ENCODE measurements around the gene RANBP3. TPM values are rescaled to one million over a fixed set of nuclear protein-coding genes. Genes with fewer than 3 reads are reported as not detected.

Gene RANBP3
- total RNA-seq, 1 experiment from 2014 or later, result 62.4 TPM

GRCh38 chr19:5976768-5977167 lies 1.2 kb downstream of the RANBP3 start:
- H3K4me1 ChIP-seq (ENCODE audit: control insufficient read depth in 1 of 2, insufficient read depth in 2 of 2, low read length in 2 of 2), result peaks cover 7 to 22% of the 10 kb centered on the region in 2 experiments
- peak overlapping the region; percentile 92 for H3K4me2 ChIP-seq (ENCODE audit: low read length)
- no peaks in the 10 kb centered on the region for H3K9me3 ChIP-seq (ENCODE audit: control insufficient read depth in 1 of 2, insufficient read depth in 1 of 2, low read depth in 1 of 2, low read length in 2 of 2)
- ATAC-seq (no peak), DNase-seq (ENCODE audit: low read depth, low spot score) (no peak)
- peak overlapping the region; percentile 97 for H3K9ac ChIP-seq (ENCODE audit: low read length)
- TF ChIP-seq SP1 (IDR thresholded peaks at IDR 0.05; ENCODE audit: low read depth), result no peak
- TF ChIP-seq CBX3 (IDR thresholded peaks at IDR 0.05; ENCODE audit: low read depth), result no peak
- TF ChIP-seq CEBPB (IDR thresholded peaks at IDR 0.05; ENCODE audit: low read depth), result no peak
- TF ChIP-seq JUND (IDR thresholded peaks at IDR 0.05), result no peak
- TF ChIP-seq TCF7L2 (IDR thresholded peaks at IDR 0.05; ENCODE audit: borderline replicate concordance, extremely low read depth, insufficient read depth, insufficient read length), result no peak
- TF ChIP-seq POLR2A (IDR thresholded peaks at IDR 0.05; ENCODE audit: borderline replicate concordance, extremely low read depth, insufficient read depth, insufficient read length), result no peak
- TF ChIP-seq SRF (IDR thresholded peaks at IDR 0.05; ENCODE audit: low read depth), result no peak
- TF ChIP-seq RAD21 (IDR thresholded peaks at IDR 0.05; ENCODE audit: low read depth), result no peak
- no peak for TF ChIP-seq EZH2phosphoT487 (IDR thresholded peaks at IDR 0.05; ENCODE audit: borderline replicate concordance)
- no peak for TF ChIP-seq YY1 (IDR thresholded peaks at IDR 0.05; ENCODE audit: extremely low read depth, insufficient replicate concordance, low read depth, low read length)
- TF ChIP-seq SIN3A (IDR thresholded peaks at IDR 0.05; ENCODE audit: low read depth), result no peak
- RAD21 ChIA-PET (ENCODE audit: low non-redundant PET in 1 of 2, low total read pairs in 2 of 2, uncharacterized antibody in 2 of 2, unreplicated experiment in 2 of 2), result interaction anchor here in 1 of 2 experiments (1.5 kb wide), 1 partner anchor 173 kb away, joined by 3 read pairs; no protein-coding TSS in a partner anchor
- no peaks in the 10 kb centered on the region for H3K27me3 ChIP-seq (ENCODE audit: insufficient read depth, low read length)
- H2AFZ ChIP-seq (ENCODE audit: low read depth, low read length, poor library complexity, severe bottlenecking), result no peak overlapping the region
- H4K20me1 ChIP-seq (ENCODE audit: insufficient read depth), result no peaks in the 10 kb centered on the region
- H3K79me2 ChIP-seq (ENCODE audit: insufficient read depth, low read length), result peaks cover 80% of the 10 kb centered on the region
- CTCF ChIA-PET, result interaction anchor here (4.3 kb wide), 1 partner anchor 9 kb away, joined by 20 read pairs; no protein-coding TSS in a partner anchor
- H3K9me2 ChIP-seq (ENCODE audit: insufficient read depth), result no peaks in the 10 kb centered on the region
- peak overlapping the region; percentile 76 for H3K27ac ChIP-seq (ENCODE audit: low read depth, low read length)
- no TSS peak for BruUV-seq (replicated peaks)
- intact Hi-C loops (cut with micrococcal nuclease), result no loop called here
- POLR2A ChIA-PET, result no interaction called here
- H3K36me3 ChIP-seq (ENCODE audit: control insufficient read depth in 1 of 2, insufficient read depth in 2 of 2, low read length in 2 of 2), result peaks cover 2 to 18% of the 10 kb centered on the region in 2 experiments; a peak in 3 of 4 replicates
- H3K4me3 ChIP-seq (replicated peaks in 1 of 2; ENCODE audit: low read depth in 1 of 2, low read length in 2 of 2), result peak overlapping the region; percentile 93 to 96

DNA sequence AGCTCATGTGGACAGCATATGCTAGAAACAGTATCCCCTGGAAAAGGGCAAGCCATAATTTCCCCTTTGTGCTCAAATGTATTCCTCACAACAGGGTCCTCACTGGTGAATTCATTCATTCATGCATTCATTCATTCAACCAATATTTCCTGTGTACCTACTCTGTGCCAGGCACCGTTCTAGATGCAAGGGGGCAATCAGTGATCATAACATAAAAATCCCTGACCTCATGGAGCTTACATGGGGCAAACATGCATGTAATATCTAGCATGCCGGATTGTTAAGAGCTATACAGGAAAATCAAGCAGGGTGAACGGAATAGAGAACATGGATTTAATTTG lies 2.6 kb downstream of the RANBP3 start:
- Histone ChIP-seq H3K27ac (ENCODE audit: low read depth, low read length) (no peak overlapping the region), H3K27me3 (ENCODE audit: insufficient read depth, low read length) (no peaks in the 10 kb centered on the region), H3K4me3 (replicated peaks in 1 of 2; ENCODE audit: low read depth in 1 of 2, low read length in 2 of 2) (no peak overlapping the region), H3K79me2 (ENCODE audit: insufficient read depth, low read length) (peaks cover 94% of the 10 kb centered on the region), H3K9ac (ENCODE audit: low read length) (no peak overlapping the region), H3K36me3 (ENCODE audit: control insufficient read depth in 1 of 2, insufficient read depth in 2 of 2, low read length in 2 of 2) (peaks cover 2 to 18% of the 10 kb centered on the region in 2 experiments; a peak in 3 of 4 replicates), H3K9me3 (ENCODE audit: control insufficient read depth in 1 of 2, insufficient read depth in 1 of 2, low read depth in 1 of 2, low read length in 2 of 2) (no peaks in the 10 kb centered on the region), H3K4me1 (ENCODE audit: control insufficient read depth in 1 of 2, insufficient read depth in 2 of 2, low read length in 2 of 2) (peaks cover 7 to 22% of the 10 kb centered on the region in 2 experiments), H3K9me2 (ENCODE audit: insufficient read depth) (no peaks in the 10 kb centered on the region), H2AFZ (ENCODE audit: low read depth, low read length, poor library complexity, severe bottlenecking) (no peak overlapping the region), H3K4me2 (ENCODE audit: low read length) (no peak overlapping the region), H4K20me1 (ENCODE audit: insufficient read depth) (no peaks in the 10 kb centered on the region)
- BruUV-seq (replicated peaks), result TSS peak; percentile 26
- ATAC-seq (no peak), DNase-seq (ENCODE audit: low read depth, low spot score) (no peak)
- ChIA-PET CTCF (no interaction called here), POLR2A (no interaction called here), RAD21 (ENCODE audit: low non-redundant PET in 1 of 2, low total read pairs in 2 of 2, uncharacterized antibody in 2 of 2, unreplicated experiment in 2 of 2) (no interaction called here)
- TF ChIP-seq SIN3A (IDR thresholded peaks at IDR 0.05; ENCODE audit: low read depth), result no peak
- TF ChIP-seq RAD21 (IDR thresholded peaks at IDR 0.05; ENCODE audit: low read depth), result no peak
- no peak for TF ChIP-seq ZFX (IDR thresholded peaks at IDR 0.05)
- intact Hi-C loops (cut with micrococcal nuclease), result no loop called here

Data from HCT116 (cell line).